Upper lobe of right lung (tissue), 1 donor: ENCODE measurements around the gene MED12L. TPM values are rescaled to one million over a fixed set of nuclear protein-coding genes. Genes with fewer than 3 reads are reported as not detected.

Experiments
- ATAC-seq: fragments of 200-7000 bp; cut with Tn5 transposase; one replicate; pipeline ENCODE4 v1.9.1; 2020; ENCODE audit warnings: mild to moderate bottlenecking, moderate library complexity
- DNase-seq: peaks from one replicate; pipeline ENCODE4 v3.0.0-alpha.2; 2020
- H3K27ac ChIP-seq: fragments of 200-600 bp; one replicate; pipeline ENCODE4 v1.8.0; 2022
- H3K27me3 ChIP-seq: fragments of 200-600 bp; one replicate; pipeline ENCODE4 v1.8.0; 2022; ENCODE audit warnings: mild to moderate bottlenecking
- H3K36me3 ChIP-seq: fragments of 200-600 bp; one replicate; pipeline ENCODE4 v1.8.0; 2022
- H3K4me1 ChIP-seq: fragments of 200-600 bp; one replicate; pipeline ENCODE4 v1.8.0; 2022
- H3K4me3 ChIP-seq: fragments of 200-600 bp; one replicate; pipeline ENCODE4 v1.8.0; 2022; ENCODE audit warnings: mild to moderate bottlenecking
- H3K9me3 ChIP-seq: fragments of 200-600 bp; one replicate; pipeline ENCODE4 v1.8.0; 2022
- intact Hi-C: fragments of 100-400 bp; cut with DNase I; formaldehyde crosslinking; loops from one replicate; pipeline ENCODE4 v1.11.0; 2022
- total RNA-seq: library from RNA; stranded (reverse); fragmentation: NEBNext Ultra II Directional; extraction: Animal tissue kit (Norgen Biotek cat#: 25700); gene quantifications from one replicate; pipeline ENCODE4 v1.2.1, GENCODE V29; 2021
- TF ChIP-seq, protein P1 (sequence below): fragments of 200-600 bp; IDR thresholded peaks from one replicate; pipeline ENCODE4 v1.8.0; 2022; ENCODE audit warnings: antibody characterized with exemption
- donor health status: DM: no; HTN: yes; CAD: no; lungs with severe emphysema.

MED12L gene
- total RNA-seq, 1 donor from 2014 or later = 0.69 TPM

DNA sequence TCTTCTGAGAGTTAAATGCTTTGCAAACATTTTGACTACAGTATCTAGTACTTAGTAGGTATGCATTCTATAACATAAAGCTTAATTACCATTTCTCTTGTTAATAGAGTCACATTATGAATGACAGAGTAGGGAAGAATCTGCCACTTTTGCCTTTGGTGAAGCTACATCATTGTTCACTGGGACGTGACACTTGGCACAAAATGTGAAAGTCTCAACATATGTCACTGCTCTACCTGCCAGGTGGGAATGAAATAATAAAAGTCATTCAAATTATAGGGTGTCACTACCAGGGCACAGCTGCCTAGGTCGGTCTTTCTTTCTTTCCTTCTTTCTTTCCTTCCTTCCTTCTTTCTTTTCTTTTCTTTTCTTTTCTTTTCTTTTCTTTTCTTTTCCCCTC, 213.5 kb downstream of the MED12L start:
- Histone ChIP-seq H3K27ac (no peak overlapping the region), H3K27me3 (no peaks in the 10 kb centered on the region), H3K4me3 (no peak overlapping the region), H3K9me3 (no peaks in the 10 kb centered on the region), H3K36me3 (no peaks in the 10 kb centered on the region), H3K4me1 (no peaks in the 10 kb centered on the region)
- intact Hi-C loops = no loop called here
- TF ChIP-seq, protein P1, sequence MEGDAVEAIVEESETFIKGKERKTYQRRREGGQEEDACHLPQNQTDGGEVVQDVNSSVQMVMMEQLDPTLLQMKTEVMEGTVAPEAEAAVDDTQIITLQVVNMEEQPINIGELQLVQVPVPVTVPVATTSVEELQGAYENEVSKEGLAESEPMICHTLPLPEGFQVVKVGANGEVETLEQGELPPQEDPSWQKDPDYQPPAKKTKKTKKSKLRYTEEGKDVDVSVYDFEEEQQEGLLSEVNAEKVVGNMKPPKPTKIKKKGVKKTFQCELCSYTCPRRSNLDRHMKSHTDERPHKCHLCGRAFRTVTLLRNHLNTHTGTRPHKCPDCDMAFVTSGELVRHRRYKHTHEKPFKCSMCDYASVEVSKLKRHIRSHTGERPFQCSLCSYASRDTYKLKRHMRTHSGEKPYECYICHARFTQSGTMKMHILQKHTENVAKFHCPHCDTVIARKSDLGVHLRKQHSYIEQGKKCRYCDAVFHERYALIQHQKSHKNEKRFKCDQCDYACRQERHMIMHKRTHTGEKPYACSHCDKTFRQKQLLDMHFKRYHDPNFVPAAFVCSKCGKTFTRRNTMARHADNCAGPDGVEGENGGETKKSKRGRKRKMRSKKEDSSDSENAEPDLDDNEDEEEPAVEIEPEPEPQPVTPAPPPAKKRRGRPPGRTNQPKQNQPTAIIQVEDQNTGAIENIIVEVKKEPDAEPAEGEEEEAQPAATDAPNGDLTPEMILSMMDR = no peak
- DNase-seq = no peak
- no peak for ATAC-seq

- TF ChIP-seq, protein P1 = no peak
- DNase-seq (no peak), ATAC-seq (no peak)
- Histone ChIP-seq H3K36me3 (no peaks in the 10 kb centered on the region), H3K27ac (no peak overlapping the region), H3K4me3 (no peak overlapping the region), H3K27me3 (no peaks in the 10 kb centered on the region), H3K9me3 (no peaks in the 10 kb centered on the region), H3K4me1 (peaks cover 5% of the 10 kb centered on the region)
- intact Hi-C loops = no loop called here
Observed at GRCh38 chr3:151300539-151300938, 215.1 kb downstream of the MED12L start.

- Histone ChIP-seq H3K27me3 (no peaks in the 10 kb centered on the region), H3K4me1 (peaks cover 5% of the 10 kb centered on the region), H3K36me3 (no peaks in the 10 kb centered on the region), H3K4me3 (no peak overlapping the region), H3K9me3 (no peaks in the 10 kb centered on the region), H3K27ac (no peak overlapping the region)
- no peak for ATAC-seq
- TF ChIP-seq, protein P1 = no peak
- DNase-seq = no peak
- intact Hi-C loops = no loop called here
Observed at GRCh38 chr3:151301787-151302186, 216.3 kb downstream of the MED12L start.

- Histone ChIP-seq H3K4me1 (peaks cover 5% of the 10 kb centered on the region), H3K9me3 (no peaks in the 10 kb centered on the region), H3K27me3 (no peaks in the 10 kb centered on the region), H3K4me3 (no peak overlapping the region), H3K27ac (no peak overlapping the region), H3K36me3 (no peaks in the 10 kb centered on the region)
- no peak for DNase-seq
- TF ChIP-seq, protein P1 = no peak
- no peak for ATAC-seq
- intact Hi-C loops = no loop called here
Observed at GRCh38 chr3:151303751-151304150, 218.3 kb downstream of the MED12L start.

DNA sequence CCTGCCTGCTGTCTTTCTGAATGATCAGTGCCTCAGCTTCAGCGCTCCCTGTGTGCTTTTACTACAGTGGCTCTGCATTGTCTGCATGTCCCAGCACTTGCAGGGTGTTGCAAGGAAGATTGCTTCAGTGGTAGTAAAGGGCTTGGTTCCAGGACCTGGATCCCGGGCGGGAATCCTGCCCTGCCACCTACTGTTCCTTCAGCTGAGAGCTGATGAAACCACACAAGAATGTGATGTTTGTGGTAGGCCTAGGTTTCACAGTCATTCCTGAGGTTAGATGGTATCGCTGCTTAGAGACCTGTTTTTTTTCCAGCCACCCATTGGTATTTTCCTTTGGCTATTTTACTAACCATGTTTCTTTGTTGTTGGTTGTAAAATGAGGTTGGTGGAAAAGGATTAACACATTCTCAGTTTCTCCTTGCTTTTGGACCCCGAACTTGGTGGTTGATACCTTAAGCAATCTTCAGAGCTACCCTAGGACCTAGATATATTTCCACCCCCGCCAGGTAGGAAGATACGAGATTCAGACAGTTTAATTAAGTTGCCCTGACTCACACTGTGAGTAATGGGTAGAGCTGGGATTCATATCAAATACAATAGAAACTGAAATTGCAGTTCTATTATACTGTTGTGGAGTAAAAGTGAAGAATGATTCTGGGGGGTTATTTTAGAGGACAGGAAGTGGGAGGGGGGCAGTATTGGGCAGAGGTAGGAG, 219.8 kb downstream of the MED12L start:
- TF ChIP-seq, protein P1 = no peak
- H3K9me3 ChIP-seq = no peaks in the 10 kb centered on the region
- no peak overlapping the region for H3K27ac ChIP-seq
- ATAC-seq (peak; percentile 95), DNase-seq (peak; percentile 73)
- H3K4me1 ChIP-seq = peaks cover 5% of the 10 kb centered on the region
- intact Hi-C loops = no loop called here
- H3K4me3 ChIP-seq = no peak overlapping the region
- H3K27me3 ChIP-seq = no peaks in the 10 kb centered on the region
- no peaks in the 10 kb centered on the region for H3K36me3 ChIP-seq

GRCh38 chr3:151305775-151306151, 220.3 kb downstream of the MED12L start:
- no peaks in the 10 kb centered on the region for H3K9me3 ChIP-seq
- H3K4me3 ChIP-seq = no peak overlapping the region
- ATAC-seq (no peak), DNase-seq (no peak)
- intact Hi-C loops = no loop called here
- no peaks in the 10 kb centered on the region for H3K36me3 ChIP-seq
- peaks cover 5% of the 10 kb centered on the region for H3K4me1 ChIP-seq
- TF ChIP-seq, protein P1 = no peak
- no peaks in the 10 kb centered on the region for H3K27me3 ChIP-seq
- H3K27ac ChIP-seq = no peak overlapping the region
